ENCODE data around the gene BOLA3. TPM values are rescaled to one million over a fixed set of nuclear protein-coding genes. Genes with fewer than 3 reads are reported as not detected.

BOLA3 gene
- total RNA-seq, 4 donors from 2014 or later = 29.4 to 46.9 (median 42.8) TPM

- intact Hi-C loops (cut with DNase I) = no loop called here
- Histone ChIP-seq H3K27me3 (no peaks in the 10 kb centered on the region), H3K27ac (replicated peaks in 1 of 4) (no peak overlapping the region), H3K9me3 (no peaks in the 10 kb centered on the region), H3K36me3 (no peaks in the 10 kb centered on the region), H3K4me1 (no peaks in the 10 kb centered on the region), H3K4me3 (no peak overlapping the region)
- no peak for DNase-seq (ENCODE audit: extremely low spot score)
- 85% methylated on average over 8 of the region's 8 CpGs for WGBS
- TF ChIP-seq POLR2A (IDR thresholded peaks at IDR 0.05; ENCODE audit: low read depth) (no peak), POLR2AphosphoS5 (IDR thresholded peaks at IDR 0.05) (no peak), EP300 (IDR thresholded peaks at IDR 0.05) (no peak)
- TF ChIP-seq, protein P1, sequence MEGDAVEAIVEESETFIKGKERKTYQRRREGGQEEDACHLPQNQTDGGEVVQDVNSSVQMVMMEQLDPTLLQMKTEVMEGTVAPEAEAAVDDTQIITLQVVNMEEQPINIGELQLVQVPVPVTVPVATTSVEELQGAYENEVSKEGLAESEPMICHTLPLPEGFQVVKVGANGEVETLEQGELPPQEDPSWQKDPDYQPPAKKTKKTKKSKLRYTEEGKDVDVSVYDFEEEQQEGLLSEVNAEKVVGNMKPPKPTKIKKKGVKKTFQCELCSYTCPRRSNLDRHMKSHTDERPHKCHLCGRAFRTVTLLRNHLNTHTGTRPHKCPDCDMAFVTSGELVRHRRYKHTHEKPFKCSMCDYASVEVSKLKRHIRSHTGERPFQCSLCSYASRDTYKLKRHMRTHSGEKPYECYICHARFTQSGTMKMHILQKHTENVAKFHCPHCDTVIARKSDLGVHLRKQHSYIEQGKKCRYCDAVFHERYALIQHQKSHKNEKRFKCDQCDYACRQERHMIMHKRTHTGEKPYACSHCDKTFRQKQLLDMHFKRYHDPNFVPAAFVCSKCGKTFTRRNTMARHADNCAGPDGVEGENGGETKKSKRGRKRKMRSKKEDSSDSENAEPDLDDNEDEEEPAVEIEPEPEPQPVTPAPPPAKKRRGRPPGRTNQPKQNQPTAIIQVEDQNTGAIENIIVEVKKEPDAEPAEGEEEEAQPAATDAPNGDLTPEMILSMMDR (IDR thresholded peaks at IDR 0.05) = no peak
Observed at GRCh38 chr2:74109551-74109950, 38.2 kb downstream of the BOLA3 start.

- no peaks in the 10 kb centered on the region for H3K27me3 ChIP-seq
- intact Hi-C loops (cut with DNase I) = no loop called here
- H3K9me3 ChIP-seq = no peaks in the 10 kb centered on the region
- H3K4me1 ChIP-seq = no peaks in the 10 kb centered on the region
- H3K4me3 ChIP-seq = no peak overlapping the region
- no peak overlapping the region for H3K27ac ChIP-seq (replicated peaks in 1 of 4)
- no peak for TF ChIP-seq EP300 (IDR thresholded peaks at IDR 0.05)
- TF ChIP-seq POLR2AphosphoS5 (IDR thresholded peaks at IDR 0.05) = no peak
- TF ChIP-seq, protein P1 (IDR thresholded peaks at IDR 0.05) = no peak
- no peak for TF ChIP-seq POLR2A (IDR thresholded peaks at IDR 0.05; ENCODE audit: low read depth)
- peaks cover 0 to 12% (median 12%) of the 10 kb centered on the region in 4 donors for H3K36me3 ChIP-seq
- WGBS = 47% methylated on average over 12 of the region's 12 CpGs
- DNase-seq (ENCODE audit: extremely low spot score) = no peak
Observed at GRCh38 chr2:74107071-74107470, 40.6 kb downstream of the BOLA3 start.

- H3K4me1 ChIP-seq = no peaks in the 10 kb centered on the region
- WGBS = 94% methylated on average over 8 of the region's 8 CpGs
- intact Hi-C loops (cut with DNase I) = no loop called here
- H3K36me3 ChIP-seq = peaks cover 16 to 29% (median 28%) of the 10 kb centered on the region in 4 donors
- no peak overlapping the region for H3K27ac ChIP-seq (replicated peaks in 1 of 4)
- TF ChIP-seq EP300 (IDR thresholded peaks at IDR 0.05) (no peak), POLR2AphosphoS5 (IDR thresholded peaks at IDR 0.05) (no peak), POLR2A (IDR thresholded peaks at IDR 0.05; ENCODE audit: low read depth) (no peak)
- TF ChIP-seq, protein P1 (IDR thresholded peaks at IDR 0.05) = no peak
- H3K9me3 ChIP-seq = no peaks in the 10 kb centered on the region
- DNase-seq (ENCODE audit: extremely low spot score) = no peak
- no peaks in the 10 kb centered on the region for H3K27me3 ChIP-seq
- H3K4me3 ChIP-seq = no peak overlapping the region
Observed at GRCh38 chr2:74105413-74105812, 42.3 kb downstream of the BOLA3 start.

DNA sequence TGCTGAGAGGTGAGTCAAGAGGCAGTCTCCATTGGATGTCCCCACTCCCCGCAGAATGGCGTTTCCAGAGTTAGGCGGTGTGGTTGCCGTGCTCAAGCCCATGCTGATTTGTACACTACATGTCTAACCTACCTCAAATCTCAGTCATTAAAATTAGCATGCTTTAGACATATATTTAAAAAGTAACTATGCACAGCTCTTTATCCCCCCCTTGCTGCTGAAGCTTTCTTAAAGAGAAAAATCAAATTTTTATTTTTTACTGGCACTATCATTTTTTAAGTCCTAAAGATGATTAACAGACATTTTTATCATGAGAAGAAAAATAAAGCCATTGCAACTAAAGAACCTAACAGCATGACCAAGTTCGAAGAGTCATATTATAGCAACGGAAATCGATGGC lies 42.9 kb downstream of the BOLA3 start:
- DNase-seq (ENCODE audit: extremely low spot score) = no peak
- H3K27ac ChIP-seq (replicated peaks in 1 of 4) = no peak overlapping the region
- no peak overlapping the region for H3K4me3 ChIP-seq
- no peaks in the 10 kb centered on the region for H3K4me1 ChIP-seq
- WGBS = 89% methylated on average over 7 of the region's 7 CpGs
- no peaks in the 10 kb centered on the region for H3K27me3 ChIP-seq
- H3K9me3 ChIP-seq = no peaks in the 10 kb centered on the region
- peaks cover 21 to 35% (median 34%) of the 10 kb centered on the region in 4 donors for H3K36me3 ChIP-seq
- TF ChIP-seq, protein P1 (IDR thresholded peaks at IDR 0.05) = no peak
- no peak for TF ChIP-seq EP300 (IDR thresholded peaks at IDR 0.05)
- TF ChIP-seq POLR2AphosphoS5 (IDR thresholded peaks at IDR 0.05) = no peak
- TF ChIP-seq POLR2A (IDR thresholded peaks at IDR 0.05; ENCODE audit: low read depth) = no peak
- intact Hi-C loops (cut with DNase I) = no loop called here

DNA sequence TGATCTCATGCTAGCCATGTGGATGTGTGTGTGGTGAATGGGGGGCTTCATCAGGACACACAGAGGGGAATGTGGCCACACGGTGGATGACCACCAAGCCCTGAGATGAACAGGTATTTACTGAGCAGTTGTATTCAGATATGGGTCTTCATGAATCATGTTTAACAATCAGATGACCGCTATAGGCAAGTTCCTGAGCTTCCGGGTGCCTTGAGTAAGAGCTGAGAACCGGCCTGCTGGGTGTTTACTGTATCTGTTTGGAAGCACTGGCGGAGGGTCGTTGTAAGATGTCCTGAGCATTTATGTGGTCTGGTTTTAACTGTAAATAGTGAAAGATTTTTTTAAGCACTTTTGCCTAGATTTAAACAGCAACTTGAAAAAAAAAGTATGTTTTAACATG lies 43.9 kb downstream of the BOLA3 start:
- 89% methylated on average over 6 of the region's 6 CpGs for WGBS
- Histone ChIP-seq H3K36me3 (peaks cover 32 to 46% (median 44%) of the 10 kb centered on the region in 4 donors), H3K27ac (replicated peaks in 1 of 4) (no peak overlapping the region), H3K27me3 (no peaks in the 10 kb centered on the region), H3K4me3 (no peak overlapping the region), H3K9me3 (no peaks in the 10 kb centered on the region), H3K4me1 (no peaks in the 10 kb centered on the region)
- intact Hi-C loops (cut with DNase I) = no loop called here
- TF ChIP-seq POLR2AphosphoS5 (IDR thresholded peaks at IDR 0.05) (no peak), POLR2A (IDR thresholded peaks at IDR 0.05; ENCODE audit: low read depth) (no peak), EP300 (IDR thresholded peaks at IDR 0.05) (no peak)
- TF ChIP-seq, protein P1 (IDR thresholded peaks at IDR 0.05) = no peak
- DNase-seq (ENCODE audit: extremely low spot score) = no peak

All from esophagus muscularis mucosa (tissue), 4 donors.